Amygdala (tissue), 56 donors: ENCODE measurements around the gene BSPH1.
"Not testable (repeated sequence)": the region's sequence is repeated elsewhere in the genome, so short reads cannot be mapped to it uniquely, and the experiment has no call there.

Experiments used
- DNase-seq, 56 donors: peaks; one replicate each; lab custom pipeline; 2025; lab: John Stamatoyannopoulos, UW

Gene BSPH1

DNA sequence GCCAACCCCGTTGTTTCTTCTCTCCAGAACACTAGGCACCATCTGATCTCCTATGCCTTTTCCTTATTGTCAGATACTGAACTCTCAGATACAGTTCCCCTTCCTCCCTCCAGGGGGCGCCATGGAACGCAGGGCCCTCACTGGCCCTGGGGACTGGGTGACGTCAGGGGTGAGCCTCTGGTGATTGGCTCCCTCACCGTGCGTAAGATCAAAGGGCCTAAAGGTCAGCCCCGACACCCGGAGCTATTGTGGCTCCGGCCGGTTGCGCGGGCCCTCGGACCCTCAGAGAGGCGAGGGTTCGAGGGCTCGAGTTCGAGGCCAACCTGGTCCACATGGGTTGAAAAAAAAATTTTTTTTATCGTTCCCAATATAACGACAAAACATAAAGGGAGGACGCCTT is 63.4 kb downstream of the BSPH1 start:
- DNase-seq, result not testable (repeated sequence)

DNA sequence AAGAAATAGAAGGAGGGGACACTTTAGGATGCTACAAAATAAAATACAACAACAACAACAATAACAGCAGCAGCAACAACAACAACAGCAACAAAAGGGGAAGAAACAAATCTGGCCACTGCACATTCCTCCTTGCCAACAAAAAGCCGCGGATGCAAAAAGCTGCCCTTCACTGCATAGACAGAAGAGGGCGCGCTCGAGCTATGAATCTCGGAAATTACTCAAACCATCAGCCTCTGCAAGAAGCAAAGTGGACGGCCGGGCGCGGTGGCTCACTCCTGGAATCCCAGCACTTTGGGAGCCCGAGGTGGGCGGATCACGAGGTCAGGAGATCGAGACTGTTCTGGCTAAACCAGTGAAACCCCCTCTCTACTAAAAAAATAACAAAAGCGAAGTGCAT is 71.9 kb downstream of the BSPH1 start:
- not testable (repeated sequence) for DNase-seq
